ENCODE data around the gene NEBL.

NEBL gene

DNA sequence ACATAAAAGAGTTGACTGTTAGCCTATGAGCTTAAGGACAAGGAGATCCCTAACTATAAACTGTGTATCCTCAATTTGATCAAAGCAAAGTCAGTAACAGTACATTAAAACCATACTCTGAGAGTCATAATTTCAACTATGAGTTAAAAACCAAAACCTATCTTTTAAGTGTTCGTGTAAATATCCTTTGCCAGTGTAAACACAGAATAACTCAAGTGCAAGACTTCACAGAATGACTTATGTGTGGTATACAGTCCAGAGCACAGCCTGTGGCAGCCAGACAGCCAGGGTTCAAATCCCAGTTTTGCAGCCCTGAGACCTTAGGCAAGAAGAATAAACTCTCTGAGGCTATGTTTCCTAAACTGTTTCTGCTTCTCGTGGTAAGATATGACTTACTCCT, 30.3 kb upstream of the NEBL start:
- Histone ChIP-seq H3K4me1 (ENCODE audit: control insufficient read depth, insufficient read depth, low read length) (no peaks in the 10 kb centered on the region), H3K36me3 (ENCODE audit: control insufficient read depth, insufficient read depth, low read length) (no peaks in the 10 kb centered on the region), H3K9me3 (ENCODE audit: control insufficient read depth, low read length) (no peaks in the 10 kb centered on the region), H3K27me3 (ENCODE audit: control insufficient read depth, insufficient read depth, low read length) (no peaks in the 10 kb centered on the region), H3K4me3 (ENCODE audit: low read length) (no peak overlapping the region), H3K9ac (ENCODE audit: low read length) (no peak overlapping the region)

DNA sequence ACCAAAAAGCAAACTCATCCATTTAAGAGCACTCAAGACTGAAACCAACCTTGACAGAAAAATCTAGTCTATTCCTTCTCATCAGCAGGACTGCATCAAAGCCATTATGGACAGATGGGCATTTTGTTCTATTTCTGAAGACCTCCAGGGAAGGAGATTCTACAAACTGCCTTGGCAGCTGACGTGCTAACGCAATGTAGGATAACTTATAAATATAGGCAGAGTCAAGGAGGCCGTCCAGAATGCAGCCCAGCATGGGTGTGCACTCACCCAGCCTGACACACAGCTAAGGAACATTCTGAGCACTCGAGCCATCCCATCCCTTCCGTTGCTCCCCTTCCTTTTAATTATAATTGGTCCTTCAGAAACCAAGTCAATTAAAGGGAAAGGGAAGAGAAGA, 25.3 kb upstream of the NEBL start:
- Histone ChIP-seq H3K4me3 (ENCODE audit: low read length) (no peak overlapping the region), H3K4me1 (ENCODE audit: control insufficient read depth, insufficient read depth, low read length) (no peaks in the 10 kb centered on the region), H3K27me3 (ENCODE audit: control insufficient read depth, insufficient read depth, low read length) (no peaks in the 10 kb centered on the region), H3K9me3 (ENCODE audit: control insufficient read depth, low read length) (no peaks in the 10 kb centered on the region), H3K36me3 (ENCODE audit: control insufficient read depth, insufficient read depth, low read length) (no peaks in the 10 kb centered on the region), H3K9ac (ENCODE audit: low read length) (no peak overlapping the region)

DNA sequence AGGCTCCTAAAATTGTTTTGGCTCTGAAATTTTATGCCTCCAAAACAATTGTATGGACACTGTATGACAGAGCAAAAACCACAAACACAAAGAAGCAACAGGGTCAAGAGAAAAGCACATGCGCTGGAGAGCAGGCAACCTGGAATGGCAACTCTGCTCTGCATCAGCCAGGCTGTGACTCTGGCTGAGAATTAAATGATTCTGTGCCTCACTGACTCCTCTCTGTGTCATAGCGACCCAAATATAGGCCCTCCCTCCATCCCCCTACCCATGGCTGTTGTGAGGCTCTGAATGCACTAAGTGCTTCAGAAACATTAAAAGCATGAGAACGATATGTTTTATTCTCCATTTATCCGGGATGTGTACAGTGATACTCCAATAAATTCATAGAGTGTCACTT, 24.9 kb upstream of the NEBL start:
- H3K36me3 ChIP-seq (ENCODE audit: control insufficient read depth, insufficient read depth, low read length): no peaks in the 10 kb centered on the region
- H3K27me3 ChIP-seq (ENCODE audit: control insufficient read depth, insufficient read depth, low read length): no peaks in the 10 kb centered on the region
- H3K4me3 ChIP-seq (ENCODE audit: low read length): no peak overlapping the region
- H3K9me3 ChIP-seq (ENCODE audit: control insufficient read depth, low read length): no peaks in the 10 kb centered on the region
- H3K4me1 ChIP-seq (ENCODE audit: control insufficient read depth, insufficient read depth, low read length): no peaks in the 10 kb centered on the region
- no peak overlapping the region for H3K9ac ChIP-seq (ENCODE audit: low read length)

DNA sequence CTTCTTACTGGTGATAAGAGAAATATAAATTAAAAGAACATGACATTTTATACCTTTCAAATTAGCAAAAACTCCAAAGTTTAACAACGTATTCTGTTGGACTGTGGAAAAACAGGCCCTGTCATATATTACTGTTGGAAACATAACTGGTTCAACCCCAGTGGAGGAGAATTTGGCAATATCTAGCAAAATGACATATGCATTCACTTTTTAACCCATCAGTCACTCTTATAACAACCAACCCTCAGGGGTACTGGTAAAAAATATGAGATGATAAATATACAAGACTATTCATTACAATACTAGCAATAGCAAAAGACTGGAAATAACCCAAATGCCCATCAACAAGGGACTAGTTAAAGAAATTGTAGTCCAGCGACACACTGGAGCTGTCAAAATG, 22.9 kb upstream of the NEBL start:
- Histone ChIP-seq H3K9ac (ENCODE audit: low read length) (no peak overlapping the region), H3K4me1 (ENCODE audit: control insufficient read depth, insufficient read depth, low read length) (no peaks in the 10 kb centered on the region), H3K36me3 (ENCODE audit: control insufficient read depth, insufficient read depth, low read length) (no peaks in the 10 kb centered on the region), H3K4me3 (ENCODE audit: low read length) (no peak overlapping the region), H3K9me3 (ENCODE audit: control insufficient read depth, low read length) (no peaks in the 10 kb centered on the region), H3K27me3 (ENCODE audit: control insufficient read depth, insufficient read depth, low read length) (no peaks in the 10 kb centered on the region)

DNA sequence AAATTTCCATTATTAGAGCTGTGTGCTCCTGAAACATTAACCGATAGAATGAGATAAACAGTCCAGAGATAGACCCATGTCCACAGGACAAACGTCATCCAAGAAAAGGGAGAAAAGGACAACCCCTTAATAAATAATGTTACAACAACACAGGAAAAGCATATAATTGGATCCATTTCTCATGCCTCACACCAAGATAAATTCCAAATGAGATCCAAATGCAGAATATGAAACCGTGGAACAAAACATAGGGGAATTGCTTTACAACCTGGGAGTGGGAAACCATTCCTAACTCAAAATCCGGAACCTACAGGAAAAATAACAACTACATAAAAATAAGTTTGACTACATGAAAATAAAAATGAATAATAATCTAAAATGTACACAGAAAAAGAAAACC, 22.4 kb upstream of the NEBL start:
- no peak overlapping the region for H3K9ac ChIP-seq (ENCODE audit: low read length)
- no peaks in the 10 kb centered on the region for H3K27me3 ChIP-seq (ENCODE audit: control insufficient read depth, insufficient read depth, low read length)
- H3K4me3 ChIP-seq (ENCODE audit: low read length): no peak overlapping the region
- H3K36me3 ChIP-seq (ENCODE audit: control insufficient read depth, insufficient read depth, low read length): no peaks in the 10 kb centered on the region
- H3K4me1 ChIP-seq (ENCODE audit: control insufficient read depth, insufficient read depth, low read length): no peaks in the 10 kb centered on the region
- no peaks in the 10 kb centered on the region for H3K9me3 ChIP-seq (ENCODE audit: control insufficient read depth, low read length)

DNA sequence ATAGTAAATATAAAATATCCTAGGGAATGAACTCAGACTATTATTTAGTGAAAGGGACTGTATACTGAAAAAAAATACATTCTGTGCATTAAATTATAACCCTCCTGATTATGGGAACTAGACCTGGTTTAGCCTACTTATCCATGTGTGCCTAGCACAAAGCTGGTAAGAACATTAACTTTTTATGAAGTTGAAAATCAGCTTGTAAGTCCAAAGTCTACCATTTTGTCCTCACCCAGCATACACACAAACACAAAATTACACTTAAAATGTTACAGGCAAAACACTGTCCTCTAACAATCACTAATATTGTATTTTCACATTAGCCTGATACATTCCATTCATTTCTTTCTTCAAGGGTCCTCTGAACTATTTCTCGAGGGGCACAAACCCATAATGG, 19.9 kb upstream of the NEBL start:
- Histone ChIP-seq H3K36me3 (ENCODE audit: control insufficient read depth, insufficient read depth, low read length) (no peaks in the 10 kb centered on the region), H3K4me1 (ENCODE audit: control insufficient read depth, insufficient read depth, low read length) (no peaks in the 10 kb centered on the region), H3K9ac (ENCODE audit: low read length) (no peak overlapping the region), H3K9me3 (ENCODE audit: control insufficient read depth, low read length) (no peaks in the 10 kb centered on the region), H3K4me3 (ENCODE audit: low read length) (no peak overlapping the region), H3K27me3 (ENCODE audit: control insufficient read depth, insufficient read depth, low read length) (no peaks in the 10 kb centered on the region)

DNA sequence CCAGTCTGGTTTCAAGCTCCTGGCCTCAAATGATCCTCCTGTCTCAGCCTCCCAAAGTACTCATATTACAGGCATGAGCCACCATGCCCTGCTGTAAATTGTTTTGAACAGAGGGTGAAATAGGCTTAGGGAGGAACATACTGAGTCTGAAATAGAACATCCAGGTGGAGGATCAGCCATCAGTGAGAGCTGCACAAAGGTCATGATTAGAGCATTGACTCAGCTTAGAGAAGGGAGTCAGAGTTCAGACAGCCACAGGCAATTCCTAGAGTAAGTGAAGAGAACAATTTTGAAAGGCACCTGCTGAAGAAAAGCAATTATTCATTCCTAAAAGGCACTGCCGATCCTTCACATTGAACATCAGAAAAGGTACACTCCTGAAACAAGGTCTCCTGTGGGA, 15.9 kb upstream of the NEBL start:
- H3K27me3 ChIP-seq (ENCODE audit: control insufficient read depth, insufficient read depth, low read length): no peaks in the 10 kb centered on the region
- H3K36me3 ChIP-seq (ENCODE audit: control insufficient read depth, insufficient read depth, low read length): no peaks in the 10 kb centered on the region
- no peak overlapping the region for H3K4me3 ChIP-seq (ENCODE audit: low read length)
- H3K9ac ChIP-seq (ENCODE audit: low read length): no peak overlapping the region
- H3K9me3 ChIP-seq (ENCODE audit: control insufficient read depth, low read length): no peaks in the 10 kb centered on the region
- no peaks in the 10 kb centered on the region for H3K4me1 ChIP-seq (ENCODE audit: control insufficient read depth, insufficient read depth, low read length)

DNA sequence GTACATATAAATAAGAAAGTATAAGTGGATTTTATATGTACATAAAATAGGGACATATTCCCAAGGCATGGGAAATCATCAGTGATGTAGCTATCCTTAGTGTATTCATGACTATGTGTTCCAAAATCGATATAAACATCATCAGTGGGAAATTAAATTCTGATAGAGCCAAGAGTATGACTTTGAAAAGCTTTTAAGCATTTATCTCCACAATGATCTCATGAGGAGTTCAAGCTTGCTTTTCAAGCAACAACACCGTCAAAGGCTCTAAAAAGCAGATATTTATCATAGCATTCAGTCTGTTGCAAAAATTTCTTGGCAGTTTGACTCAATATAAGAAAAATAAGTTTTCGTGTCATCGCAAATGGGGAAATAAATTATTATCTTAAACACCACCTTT, 14.5 kb upstream of the NEBL start:
- H3K36me3 ChIP-seq (ENCODE audit: control insufficient read depth, insufficient read depth, low read length): no peaks in the 10 kb centered on the region
- no peaks in the 10 kb centered on the region for H3K27me3 ChIP-seq (ENCODE audit: control insufficient read depth, insufficient read depth, low read length)
- H3K9ac ChIP-seq (ENCODE audit: low read length): no peak overlapping the region
- no peaks in the 10 kb centered on the region for H3K9me3 ChIP-seq (ENCODE audit: control insufficient read depth, low read length)
- no peaks in the 10 kb centered on the region for H3K4me1 ChIP-seq (ENCODE audit: control insufficient read depth, insufficient read depth, low read length)
- no peak overlapping the region for H3K4me3 ChIP-seq (ENCODE audit: low read length)

DNA sequence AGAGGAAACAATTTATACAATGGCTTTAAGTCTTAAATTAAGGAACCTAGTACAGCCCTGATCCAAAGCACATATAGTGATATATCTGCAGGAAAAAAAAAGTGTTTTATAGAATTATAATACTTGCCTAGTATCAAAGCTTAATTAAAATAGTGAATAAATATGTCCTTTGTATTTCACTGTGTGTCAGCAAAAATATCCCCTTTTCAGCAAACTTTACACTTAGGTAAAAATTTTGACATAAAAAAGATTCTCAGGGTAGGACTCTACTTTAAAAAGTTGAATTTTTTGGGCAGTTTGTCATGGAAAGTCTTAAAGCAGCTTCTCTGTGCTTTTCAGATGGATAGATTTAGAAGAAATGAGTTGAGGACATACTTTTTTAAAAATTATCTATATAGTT, 12.7 kb upstream of the NEBL start:
- Histone ChIP-seq H3K9ac (ENCODE audit: low read length) (no peak overlapping the region), H3K4me1 (ENCODE audit: control insufficient read depth, insufficient read depth, low read length) (no peaks in the 10 kb centered on the region), H3K36me3 (ENCODE audit: control insufficient read depth, insufficient read depth, low read length) (no peaks in the 10 kb centered on the region), H3K9me3 (ENCODE audit: control insufficient read depth, low read length) (no peaks in the 10 kb centered on the region), H3K4me3 (ENCODE audit: low read length) (no peak overlapping the region), H3K27me3 (ENCODE audit: control insufficient read depth, insufficient read depth, low read length) (no peaks in the 10 kb centered on the region)

DNA sequence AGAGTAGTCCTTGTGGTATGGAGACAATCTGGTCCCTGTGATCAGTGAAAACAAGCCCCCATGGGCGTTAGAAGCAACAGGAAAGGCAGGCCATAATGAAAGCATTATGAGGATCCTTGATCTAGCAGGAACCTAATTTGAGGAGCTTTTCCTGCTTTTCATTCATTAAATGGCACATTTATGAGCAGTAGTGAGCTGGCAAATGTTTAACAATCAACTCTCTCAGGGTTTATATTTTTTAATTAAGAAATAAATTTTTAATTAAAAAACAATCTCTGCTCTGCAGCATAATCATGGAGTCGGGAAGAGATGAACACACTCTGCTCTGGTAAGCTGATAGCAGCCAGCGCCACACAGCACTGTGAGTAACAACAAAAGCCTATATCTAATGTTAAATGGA, 11.3 kb upstream of the NEBL start:
- Histone ChIP-seq H3K36me3 (ENCODE audit: control insufficient read depth, insufficient read depth, low read length) (no peaks in the 10 kb centered on the region), H3K27me3 (ENCODE audit: control insufficient read depth, insufficient read depth, low read length) (no peaks in the 10 kb centered on the region), H3K4me3 (ENCODE audit: low read length) (no peak overlapping the region), H3K9me3 (ENCODE audit: control insufficient read depth, low read length) (no peaks in the 10 kb centered on the region), H3K4me1 (ENCODE audit: control insufficient read depth, insufficient read depth, low read length) (no peaks in the 10 kb centered on the region), H3K9ac (ENCODE audit: low read length) (no peak overlapping the region)

DNA sequence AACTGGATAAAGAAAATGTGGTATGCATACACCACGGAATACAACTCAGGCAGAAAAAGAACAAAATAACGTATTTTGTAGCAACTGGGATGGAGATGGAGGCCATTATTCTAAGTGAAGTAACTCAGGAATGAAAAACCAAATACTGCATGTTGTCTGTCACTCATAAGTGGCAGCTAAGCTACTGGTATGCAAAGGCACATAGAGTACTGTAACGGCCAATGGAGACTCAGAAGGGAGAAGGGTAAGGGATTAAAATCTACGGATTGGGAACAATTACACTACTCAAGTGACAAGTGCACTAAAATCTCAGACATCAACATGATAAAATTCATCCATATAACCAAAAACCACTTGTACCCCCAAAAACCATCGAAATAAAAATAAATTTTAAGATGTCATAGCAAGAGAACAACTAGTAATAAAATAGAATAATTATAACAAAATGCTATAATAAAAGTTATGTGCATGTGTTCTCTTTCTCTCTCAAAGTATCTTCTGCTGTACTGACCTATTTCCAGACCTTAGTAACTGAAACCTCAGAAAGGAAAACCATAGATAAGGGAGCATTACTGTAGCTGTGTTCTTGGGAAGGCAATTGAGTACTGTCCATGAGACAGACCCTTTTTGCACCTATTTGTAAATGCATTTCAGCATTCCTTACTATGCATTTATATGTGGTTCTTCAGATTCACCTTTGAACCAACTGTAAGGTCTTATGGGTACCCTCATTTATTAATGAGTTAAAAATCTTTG, 6.7 kb upstream of the NEBL start:
- Histone ChIP-seq H3K4me3 (ENCODE audit: low read length) (no peak overlapping the region), H3K36me3 (ENCODE audit: control insufficient read depth, insufficient read depth, low read length) (no peaks in the 10 kb centered on the region), H3K9ac (ENCODE audit: low read length) (no peak overlapping the region)

DNA sequence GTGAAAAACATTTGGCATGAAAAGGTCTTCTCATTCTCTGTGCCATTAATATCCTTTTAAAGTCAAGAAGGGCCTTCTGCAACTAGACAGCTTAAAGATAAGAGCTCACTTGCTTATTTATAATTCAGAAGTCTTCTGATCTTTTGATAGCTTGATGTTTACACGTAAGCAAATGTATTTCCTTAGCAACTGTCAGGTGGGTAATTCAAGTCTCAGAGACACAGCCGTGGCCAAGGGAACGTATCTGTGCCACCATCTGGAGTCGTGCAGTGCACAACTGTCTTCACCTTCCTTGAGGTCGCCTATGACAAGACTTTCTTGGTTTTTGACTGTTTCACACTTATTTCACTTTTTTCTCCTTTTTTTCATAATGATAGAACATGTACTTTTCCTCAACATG, 4.0 kb upstream of the NEBL start:
- Histone ChIP-seq H3K4me3 (ENCODE audit: low read length) (no peak overlapping the region), H3K36me3 (ENCODE audit: control insufficient read depth, insufficient read depth, low read length) (no peaks in the 10 kb centered on the region), H3K4me1 (ENCODE audit: control insufficient read depth, insufficient read depth, low read length) (peaks cover 5% of the 10 kb centered on the region), H3K27me3 (ENCODE audit: control insufficient read depth, insufficient read depth, low read length) (no peaks in the 10 kb centered on the region), H3K9ac (ENCODE audit: low read length) (no peak overlapping the region), H3K9me3 (ENCODE audit: control insufficient read depth, low read length) (no peaks in the 10 kb centered on the region)

More for the DNA sequence above, 6.7 kb upstream of the NEBL start:
- no peaks in the 10 kb centered on the region for H3K9me3 ChIP-seq (ENCODE audit: control insufficient read depth, low read length)
- H3K27me3 ChIP-seq (ENCODE audit: control insufficient read depth, insufficient read depth, low read length): no peaks in the 10 kb centered on the region
- H3K4me1 ChIP-seq (ENCODE audit: control insufficient read depth, insufficient read depth, low read length): peaks cover under 1% of the 10 kb centered on the region
